ENCODE measurements around the gene ZFYVE9. TPM values are rescaled to one million over a fixed set of nuclear protein-coding genes. Genes with fewer than 3 reads are reported as not detected.

ZFYVE9 gene
- total RNA-seq, 4 donors from 2014 or later, result 22.8 to 37.0 (median 28.2) TPM

GRCh38 chr1:52393174-52393573 is 251.3 kb downstream of the ZFYVE9 start:
- intact Hi-C loops (cut with DNase I; ENCODE audit: low total_unique reads), result no loop called here

More at GRCh38 chr1:52393174-52393573, 251.3 kb downstream of the ZFYVE9 start:
- Histone ChIP-seq H3K27me3 (no peaks in the 10 kb centered on the region), H3K9me3 (no peaks in the 10 kb centered on the region), H3K27ac (no peak overlapping the region), H3K36me3 (no peaks in the 10 kb centered on the region), H3K4me1 (no peaks in the 10 kb centered on the region), H3K4me3 (no peak overlapping the region)
- DNase-seq, result no peak
- WGBS, 2 donors (ENCODE audit: low coverage in 1 of 2), result 94 to 100% methylated on average over 4 to 5 of the region's 5 CpGs
- in situ Hi-C loops (cut with MboI; ENCODE audit: low pct_ligation_motif_present in 1 of 4, low pct_unique_long_range_greater_than_20kb in 1 of 4, low sequenced_read_pairs in 3 of 4), result no loop called here
- TF ChIP-seq EP300 (IDR thresholded peaks at IDR 0.05; ENCODE audit: low read depth) (no peak), POLR2A (IDR thresholded peaks at IDR 0.05) (no peak)

Other genes with a start within 250 kb of the ZFYVE9 start
- gene RAB3B, start 151.4 kb upstream of the ZFYVE9 start, total RNA-seq, result 1 to 10 TPM; 1.8 to 4.5 (median 3.4) TPM
- gene KTI12, start 108.3 kb upstream of the ZFYVE9 start, total RNA-seq, result 1 to 10 TPM in 3 of 4 donors, not detected in 1; 1.8 to 7.9 (median 7.3) TPM
- 100 to 1,000 TPM in 1 of 4 donors, 10 to 100 TPM in 3; 31.4 to 103 (median 35.0) TPM for gene TXNDC12, start 86.9 kb upstream of the ZFYVE9 start, total RNA-seq
- gene BTF3L4, start 85.8 kb upstream of the ZFYVE9 start, total RNA-seq, result 10 to 100 TPM in 3 of 4 donors, 1 to 10 TPM in 1; 5.2 to 32.1 (median 14.2) TPM
- gene CC2D1B, start 224.1 kb downstream of the ZFYVE9 start, total RNA-seq, result 10 to 100 TPM; 31.0 to 45.9 (median 39.2) TPM

Data from transverse colon (tissue), 4 donors.